Measurements from ENCODE around the gene NIPA2. TPM values are rescaled to one million over a fixed set of nuclear protein-coding genes. Genes with fewer than 3 reads are reported as not detected.
A peak's percentile ranks its signal among the peaks of the same experiment; 100 is the strongest.

Gene NIPA2
- polyA plus RNA-seq, 3 donors, result 26.7 to 75.8 (median 49.0) TPM

GRCh38 chr15:22844421-22845288 is 6.2 kb downstream of the NIPA2 start:
- intact Hi-C loops (cut with micrococcal nuclease), result loop anchor here in 1 of 2 donors (10.0 kb wide), 1 partner anchor 190 kb away; the partner anchor contains the start of gene TUBGCP5
- Mint-ChIP-seq H3K4me3 (no peak overlapping the region), H3K9me3 (peaks cover 0 to 2% (median 0%) of the 10 kb centered on the region in 7 donors), H3K36me3 (peaks cover 40 to 75% of the 10 kb centered on the region in 2 donors), H3K27me3 (ENCODE audit: low read depth in 3 of 3) (peaks cover 0 to 3% (median 2%) of the 10 kb centered on the region in 3 donors), H3K27ac (peak overlapping the region in 1 of 7 donors; percentile 61), H3K4me1 (peaks cover 30% of the 10 kb centered on the region)
- Histone ChIP-seq H3K9me3 (replicated peaks in 1 of 2; ENCODE audit: control insufficient read depth in 1 of 2, insufficient read depth in 1 of 2, low read length in 2 of 2) (no peaks in the 10 kb centered on the region), H3K79me2 (ENCODE audit: insufficient read depth, low read length) (peaks cover 97% of the 10 kb centered on the region), H3K4me3 (replicated peaks in 1 of 3; ENCODE audit: low read depth in 2 of 3, low read length in 3 of 3) (no peak overlapping the region), H3K9ac (ENCODE audit: insufficient read depth, low read length, poor library complexity, severe bottlenecking) (no peak overlapping the region), H4K20me1 (ENCODE audit: insufficient read depth, low read length) (peaks cover 98% of the 10 kb centered on the region), H3K27ac (ENCODE audit: low read depth in 1 of 2, low read length in 2 of 2) (peak overlapping the region in 1 of 2 donors; percentile 47), H2AFZ (ENCODE audit: insufficient read depth, low read depth, low read length, poor library complexity, severe bottlenecking) (no peak overlapping the region), H3K27me3 (ENCODE audit: control insufficient read depth in 2 of 2, insufficient read depth in 2 of 2, low read length in 2 of 2) (no peaks in the 10 kb centered on the region), H3K4me1 (ENCODE audit: control insufficient read depth in 1 of 2, insufficient read depth in 2 of 2, low read length in 2 of 2) (peaks cover 8 to 17% of the 10 kb centered on the region in 2 donors), H3K36me3 (replicated peaks in 1 of 2; ENCODE audit: control insufficient read depth in 1 of 2, insufficient read depth in 2 of 2, low read length in 2 of 2) (peaks cover 45 to 70% of the 10 kb centered on the region in 2 donors), H3K4me2 (replicated peaks; ENCODE audit: extremely low read depth, low read length, poor library complexity, severe bottlenecking) (no peak overlapping the region)
- 94% methylated on average over 7 of the region's 19 CpGs for WGBS (ENCODE audit: insufficient coverage)
- DNase-seq, result no peak
- no peak for TF ChIP-seq CTCF (IDR thresholded peaks at IDR 0.05)

GRCh38 chr15:22845289-22845900 is 6.9 kb downstream of the NIPA2 start:
- no CpG with 5 or more reads among the region's 2 CpGs for WGBS (ENCODE audit: insufficient coverage)
- H3K4me3 Mint-ChIP-seq, result no peak overlapping the region
- H4K20me1 ChIP-seq (ENCODE audit: insufficient read depth, low read length), result peaks cover 99% of the 10 kb centered on the region
- peak overlapping the region in 1 of 2 donors; percentile 47 for H3K27ac ChIP-seq (ENCODE audit: low read depth in 1 of 2, low read length in 2 of 2)
- no peak overlapping the region for H3K9ac ChIP-seq (ENCODE audit: insufficient read depth, low read length, poor library complexity, severe bottlenecking)
- H3K36me3 Mint-ChIP-seq, result peaks cover 43 to 80% of the 10 kb centered on the region in 2 donors
- TF ChIP-seq CTCF (IDR thresholded peaks at IDR 0.05), result no peak
- H3K4me1 ChIP-seq (ENCODE audit: control insufficient read depth in 1 of 2, insufficient read depth in 2 of 2, low read length in 2 of 2), result peaks cover 3 to 9% of the 10 kb centered on the region in 2 donors
- DNase-seq, result no peak
- peaks cover 97% of the 10 kb centered on the region for H3K79me2 ChIP-seq (ENCODE audit: insufficient read depth, low read length)
- H3K4me1 Mint-ChIP-seq, result peaks cover 22% of the 10 kb centered on the region
- peaks cover 0 to 3% (median 2%) of the 10 kb centered on the region in 3 donors for H3K27me3 Mint-ChIP-seq (ENCODE audit: low read depth in 3 of 3)
- peaks cover 45 to 78% of the 10 kb centered on the region in 2 donors for H3K36me3 ChIP-seq (replicated peaks in 1 of 2; ENCODE audit: control insufficient read depth in 1 of 2, insufficient read depth in 2 of 2, low read length in 2 of 2)
- H3K9me3 Mint-ChIP-seq, result peaks cover 0 to 2% (median 0%) of the 10 kb centered on the region in 7 donors
- no peaks in the 10 kb centered on the region for H3K27me3 ChIP-seq (ENCODE audit: control insufficient read depth in 2 of 2, insufficient read depth in 2 of 2, low read length in 2 of 2)
- no peak overlapping the region for H3K4me3 ChIP-seq (replicated peaks in 1 of 3; ENCODE audit: low read depth in 2 of 3, low read length in 3 of 3)
- H3K4me2 ChIP-seq (replicated peaks; ENCODE audit: extremely low read depth, low read length, poor library complexity, severe bottlenecking), result no peak overlapping the region
- no peaks in the 10 kb centered on the region for H3K9me3 ChIP-seq (replicated peaks in 1 of 2; ENCODE audit: control insufficient read depth in 1 of 2, insufficient read depth in 1 of 2, low read length in 2 of 2)
- intact Hi-C loops (cut with micrococcal nuclease), result loop anchor here in 1 of 2 donors (10.0 kb wide), 1 partner anchor 189 kb away; the partner anchor contains the start of gene TUBGCP5
- H2AFZ ChIP-seq (ENCODE audit: insufficient read depth, low read depth, low read length, poor library complexity, severe bottlenecking), result no peak overlapping the region
- H3K27ac Mint-ChIP-seq, result peak overlapping the region in 3 of 7 donors; percentile 5 to 71 (median 71)
